ENCODE data around the gene NRIP2.
"Not testable (repeated sequence)": the region's sequence is repeated elsewhere in the genome, so short reads cannot be mapped to it uniquely, and the experiment has no call there.

NRIP2 gene

DNA sequence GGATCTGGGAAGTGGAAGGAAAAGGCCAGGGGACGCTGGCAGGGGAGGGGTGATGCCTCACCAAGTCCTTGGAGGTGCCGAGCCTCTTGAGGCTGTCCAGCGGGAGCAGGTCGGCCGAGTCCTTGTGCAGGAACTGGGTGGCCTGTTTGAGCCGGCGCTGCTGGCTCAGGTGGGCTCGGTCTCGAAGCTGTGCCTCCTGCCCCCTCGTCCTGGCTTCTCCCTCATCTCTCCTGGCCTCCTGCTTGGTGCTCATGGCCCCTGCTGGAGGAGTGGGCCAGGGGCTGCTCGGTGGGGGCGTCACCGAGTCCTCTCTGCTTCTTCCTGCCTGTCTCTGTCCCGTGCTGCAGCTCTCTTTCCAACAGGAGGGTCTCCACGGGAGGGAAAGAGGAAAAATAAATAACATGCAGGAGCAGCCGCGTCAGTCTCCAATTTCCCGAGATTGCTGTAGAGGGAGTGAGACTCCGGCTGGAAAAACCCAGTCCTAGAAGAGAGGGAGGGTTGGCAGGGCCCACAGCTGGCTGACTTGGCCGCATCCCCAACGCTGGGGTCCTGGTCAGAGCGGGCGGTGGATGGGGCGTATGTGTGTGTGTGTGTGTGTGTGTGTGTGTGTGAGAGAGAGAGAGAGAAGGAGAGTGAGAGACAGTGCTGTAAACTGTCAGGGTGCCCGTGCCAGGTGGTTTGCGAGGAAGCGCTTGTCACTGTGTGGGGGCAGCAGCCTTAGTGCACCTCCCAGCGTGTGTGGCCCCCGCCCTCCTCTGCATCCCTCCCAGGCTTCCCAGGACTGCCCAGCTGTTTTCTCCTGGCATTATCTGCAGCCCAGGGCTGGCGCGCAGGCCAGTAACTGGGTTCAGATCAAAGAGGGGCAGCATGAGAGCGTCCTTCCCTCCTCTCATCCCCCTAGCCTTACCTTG, at the start of gene NRIP2:
NRIP2 (minus strand) TSS at position 455 of the 911 bp plus-strand sequence; CDS start at position 403, 52 bp downstream.
- DNase-seq = no peak

- peak; percentile 40 for DNase-seq
These were observed 45.0 kb upstream of the NRIP2 start for GRCh38 chr12:2879853-2880252.

DNA sequence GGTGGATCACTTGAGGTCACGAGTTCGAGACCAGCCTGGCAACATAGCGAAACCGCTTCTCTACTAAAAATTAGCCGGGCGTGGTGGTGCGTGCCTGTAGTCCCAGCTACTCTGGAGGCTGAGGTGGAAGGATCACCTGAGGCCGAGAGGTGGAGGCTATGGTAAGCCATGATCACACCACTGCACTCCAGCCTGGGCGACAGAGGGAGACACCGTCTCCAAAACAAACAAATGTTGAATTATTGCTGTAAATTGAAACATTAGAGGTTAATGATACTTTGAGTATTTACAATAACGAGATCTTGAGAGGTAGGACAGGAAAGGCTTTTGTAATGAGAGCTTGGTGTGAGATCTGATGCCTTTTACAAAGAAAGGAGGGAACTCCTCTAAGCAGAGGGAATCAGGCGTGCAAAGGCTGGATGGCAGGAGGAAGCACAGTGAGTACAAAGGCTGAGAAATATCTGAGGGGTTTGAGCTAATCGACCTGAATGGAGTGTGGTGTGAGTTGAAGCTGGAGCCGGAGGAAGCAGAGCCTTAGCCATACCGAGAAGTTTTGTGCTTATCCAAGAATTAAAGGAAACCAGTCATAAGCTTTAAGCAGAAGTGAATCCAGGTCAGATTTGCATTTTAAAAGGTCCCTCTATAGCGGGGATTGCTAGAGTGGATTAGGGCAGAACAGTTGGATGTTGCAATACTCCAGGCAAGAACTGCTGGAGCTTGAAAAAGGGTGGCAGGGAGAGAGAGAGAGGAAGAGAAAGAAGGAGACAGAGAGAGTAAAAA, 43.3 kb upstream of the NRIP2 start:
- DNase-seq = peak; percentile 48

- peak; percentile 95 for DNase-seq
These were observed 42.5 kb upstream of the NRIP2 start, which contains the start of the genes FOXM1 and RHNO1 for GRCh38 chr12:2877047-2877952. Gene FOXM1, minus strand, starts transcription at chr12:2877174. Its CDS starts 2,696 bp downstream, at chr12:2874478. Gene RHNO1, plus strand, starts transcription at chr12:2877223. Its CDS starts 8,144 bp downstream, at chr12:2885367.

DNA sequence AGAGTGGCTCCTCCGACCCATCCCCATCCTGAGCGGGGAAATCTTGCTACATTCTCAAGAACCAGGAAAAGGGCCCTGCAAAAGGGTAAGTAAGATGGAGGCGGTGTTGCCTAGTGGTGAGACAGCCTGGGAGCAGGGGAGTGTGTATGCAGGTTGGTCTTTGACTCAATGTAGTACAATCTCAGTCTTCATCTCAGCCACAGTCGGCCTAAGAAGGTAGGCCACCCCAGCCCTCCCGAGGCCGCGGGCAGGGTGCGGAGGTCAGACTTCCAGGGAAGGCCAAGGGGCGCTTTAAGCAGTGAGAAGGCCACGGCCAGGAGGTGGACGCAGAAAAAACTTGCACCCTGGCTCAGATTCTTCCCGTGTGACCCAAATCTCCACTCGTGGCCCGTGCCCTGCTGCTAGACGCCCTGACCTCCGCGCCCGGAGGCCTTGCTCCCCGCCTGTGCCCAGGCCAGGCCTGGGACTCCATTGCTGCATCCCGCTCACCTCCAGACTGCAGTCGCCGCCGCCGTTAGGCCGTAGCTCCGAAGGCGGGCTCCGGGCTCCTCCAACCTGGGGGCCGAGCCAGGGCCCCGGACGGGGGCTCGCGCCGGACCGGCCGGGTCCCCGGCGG, 41.7 kb upstream of the NRIP2 start:
- DNase-seq = peak; percentile 69

DNA sequence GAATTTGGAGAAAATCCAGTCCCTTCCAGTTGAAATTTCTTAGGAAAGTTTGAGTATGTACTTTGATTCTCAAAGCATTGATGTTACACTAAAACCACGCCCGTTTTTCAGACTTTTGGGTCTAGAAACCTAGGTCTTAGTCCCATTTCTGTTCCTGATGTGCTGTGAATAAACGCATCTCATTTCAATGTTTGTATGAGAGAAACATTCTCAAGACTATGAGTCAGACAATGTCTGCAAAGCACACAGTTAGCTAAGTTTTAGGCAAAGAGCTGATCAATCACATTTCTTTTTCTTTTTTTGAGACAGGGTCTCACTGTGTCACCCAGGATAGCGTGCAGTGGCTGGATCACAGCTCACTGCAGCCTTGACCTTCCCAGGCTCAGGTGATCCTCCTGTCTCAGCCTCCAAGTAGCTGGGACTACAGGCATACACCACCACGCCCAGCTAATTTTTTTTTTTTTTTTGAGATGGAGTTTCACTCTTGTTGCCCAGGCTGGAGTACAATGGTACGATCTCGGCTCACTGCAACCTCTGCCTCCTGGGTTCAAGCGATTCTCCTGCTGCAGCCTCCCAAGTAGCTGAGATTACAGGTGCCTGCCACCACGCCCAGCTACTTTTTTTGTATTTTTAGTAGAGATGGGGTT, 34.3 kb upstream of the NRIP2 start:
- DNase-seq = not testable (repeated sequence)

GRCh38 chr12:2864198-2864597, 29.4 kb upstream of the NRIP2 start:
- DNase-seq = no peak

GRCh38 chr12:2863402-2863801, 28.6 kb upstream of the NRIP2 start:
- DNase-seq = not testable (repeated sequence)

DNA sequence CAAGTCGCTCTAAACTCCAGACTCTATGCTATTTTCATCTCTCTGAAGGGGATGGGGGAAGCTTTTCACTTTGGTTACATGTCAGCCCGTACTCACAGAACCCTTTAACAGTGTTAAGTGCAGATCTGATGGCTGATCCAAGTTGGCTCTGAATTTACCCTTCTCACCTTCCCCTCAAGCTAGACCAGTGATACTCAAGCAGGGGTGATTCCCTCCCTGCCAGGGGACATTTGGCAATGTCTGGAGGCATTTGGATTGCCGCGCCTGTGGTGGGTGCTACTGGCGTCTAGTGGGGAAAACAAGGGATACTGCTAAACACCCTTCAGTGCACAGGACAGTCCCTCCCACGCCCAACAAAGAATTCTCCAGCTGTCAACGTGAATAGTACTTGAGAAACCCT, 28.0 kb upstream of the NRIP2 start:
- no peak for DNase-seq

DNA sequence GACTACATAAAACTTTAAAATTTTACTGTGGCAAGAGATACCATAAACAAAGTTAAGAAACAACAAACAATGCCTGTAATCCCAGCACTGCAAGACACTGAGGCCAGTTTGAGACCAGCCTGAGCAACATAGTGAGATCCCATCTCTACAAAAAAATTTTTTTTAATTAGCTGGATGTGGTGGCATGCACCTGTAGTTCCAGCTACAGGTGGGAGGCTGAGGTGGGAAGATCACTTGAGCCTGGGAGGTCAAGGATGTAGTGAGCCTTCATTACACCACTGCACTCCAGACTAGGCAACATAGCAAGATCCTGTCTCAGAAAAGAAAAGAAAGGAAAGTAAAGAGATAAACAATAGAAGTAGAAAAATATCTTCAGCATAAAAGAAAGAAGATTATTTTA, 25.3 kb upstream of the NRIP2 start:
- no peak for DNase-seq

- DNase-seq = no peak
These were observed 24.1 kb upstream of the NRIP2 start for GRCh38 chr12:2858944-2859421.

DNA sequence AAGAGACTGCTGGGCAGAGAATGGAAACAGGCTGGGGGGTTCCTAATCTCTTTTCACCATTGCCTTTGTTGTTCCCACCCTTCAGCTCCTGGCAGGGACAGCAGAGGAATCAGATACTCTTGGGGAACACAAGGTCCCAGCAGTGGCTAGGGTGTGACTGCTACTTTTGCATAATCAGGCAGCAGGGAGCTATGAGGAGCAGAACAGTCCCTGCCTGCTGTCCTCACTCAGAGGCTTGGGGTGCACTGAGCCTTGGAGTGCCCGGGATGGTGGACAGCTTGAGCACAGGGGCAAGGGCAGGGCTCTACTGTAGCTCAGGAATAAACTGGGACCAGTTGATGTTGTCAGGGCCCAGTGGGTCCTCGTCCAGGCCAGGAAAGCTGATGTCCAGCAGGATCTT, 23.5 kb upstream of the NRIP2 start:
- no peak for DNase-seq

DNA sequence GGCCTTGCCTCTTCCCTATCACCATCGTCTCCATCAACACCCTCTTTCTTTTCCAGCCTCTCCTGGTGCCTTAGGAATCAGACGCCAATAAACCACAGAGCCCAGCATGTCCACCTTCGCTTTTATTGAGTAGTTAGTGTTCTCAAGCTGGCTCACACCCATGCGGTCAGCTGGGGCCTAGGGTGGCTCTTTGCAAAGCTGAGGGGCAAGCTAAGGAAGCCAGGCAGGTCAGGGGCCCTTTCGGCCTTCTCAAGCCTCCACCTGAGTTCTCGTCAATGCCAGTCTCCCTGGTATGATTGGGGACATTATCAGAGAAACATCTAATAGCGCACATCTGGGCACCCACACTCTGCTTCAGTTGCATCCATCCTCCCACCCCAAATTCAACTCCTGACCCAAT, 22.7 kb upstream of the NRIP2 start:
- no peak for DNase-seq

- peak; percentile 27 for DNase-seq
These were observed 22.2 kb upstream of the NRIP2 start, which contains the start of gene TEX52 for GRCh38 chr12:2857021-2857431. Gene TEX52, minus strand, starts transcription at chr12:2857039. Its CDS starts 13 bp downstream, at chr12:2857026.

- DNase-seq = no peak
These were observed 21.2 kb upstream of the NRIP2 start for GRCh38 chr12:2856051-2856450.

GRCh38 chr12:2855546-2855945, 20.7 kb upstream of the NRIP2 start:
- DNase-seq = no peak

- DNase-seq = no peak
These were observed 20.0 kb upstream of the NRIP2 start for GRCh38 chr12:2854669-2855453.

- peak; percentile 81 for DNase-seq
These were observed 18.8 kb upstream of the NRIP2 start for GRCh38 chr12:2853626-2854025.

- DNase-seq = no peak
These were observed 17.1 kb upstream of the NRIP2 start for GRCh38 chr12:2851931-2852330.

DNA sequence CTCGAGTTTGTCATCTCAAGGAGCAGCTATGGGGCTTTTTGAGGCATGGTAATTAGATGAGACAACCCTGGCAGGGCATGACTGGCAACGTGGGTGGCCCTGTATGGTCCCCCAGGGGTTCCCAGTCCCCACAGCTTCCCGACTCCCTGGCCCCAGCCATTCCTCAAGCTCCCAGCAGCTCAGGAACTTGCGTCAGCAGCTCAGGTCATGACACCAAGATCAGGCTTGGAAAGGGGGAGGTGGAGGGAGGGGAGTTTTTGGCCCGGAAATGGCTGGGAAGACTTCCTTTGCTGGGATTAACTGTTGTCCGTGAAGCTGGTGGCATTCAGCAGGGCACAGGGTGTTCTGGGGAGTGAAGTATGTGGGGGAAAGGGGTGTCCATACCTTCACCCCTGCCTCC, 10.4 kb upstream of the NRIP2 start:
- DNase-seq = no peak

Measured in hematopoietic multipotent progenitor cell treated with erythropoietin and hydrocortisone succinate and interleukin-3 and kit ligand, for 4 days (in vitro differentiated cells).